ENCODE measurements around the gene KLHL35.

Gene KLHL35

DNA sequence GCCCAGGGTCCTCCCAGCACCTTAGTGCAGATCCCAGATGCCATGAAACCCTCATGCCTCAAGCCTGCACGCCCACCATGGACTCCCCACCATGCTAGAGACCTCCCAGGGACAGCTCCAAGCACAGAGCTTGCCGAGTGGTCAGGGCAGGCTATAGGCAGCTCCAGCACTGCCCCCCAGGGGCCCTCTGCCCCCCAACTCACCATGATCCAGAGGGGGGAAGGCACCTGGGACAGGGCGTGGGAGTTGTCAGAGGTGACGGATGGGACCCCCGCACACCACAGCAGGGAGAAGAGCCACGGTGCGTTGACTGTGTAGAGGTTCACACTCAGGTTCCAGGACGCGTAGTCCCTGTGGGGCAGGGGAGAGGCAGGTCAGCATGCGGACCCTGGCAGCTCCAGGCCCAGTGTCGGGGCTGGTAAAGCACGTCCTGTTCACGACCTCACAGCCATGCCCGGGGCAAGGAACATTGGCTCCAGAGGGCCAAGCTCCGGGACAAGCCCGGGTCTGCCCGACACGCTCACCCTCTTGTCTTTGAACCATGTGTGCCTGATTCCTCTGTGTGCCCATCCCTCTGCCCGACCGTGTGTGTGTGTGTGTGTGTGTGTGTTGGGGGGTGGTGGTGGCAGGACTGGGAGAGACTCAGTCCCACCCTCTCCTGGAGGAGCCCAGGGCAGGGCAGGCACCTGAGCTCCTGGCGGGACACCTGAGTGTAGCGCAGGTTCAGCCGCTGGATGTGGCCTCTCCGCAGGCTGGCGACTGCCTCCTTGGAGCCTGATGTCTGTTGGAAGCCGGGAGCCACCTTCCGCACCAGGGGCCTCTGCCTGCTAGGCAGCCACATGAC lies 8.2 kb upstream of the KLHL35 start:
- no peak for DNase-seq

DNA sequence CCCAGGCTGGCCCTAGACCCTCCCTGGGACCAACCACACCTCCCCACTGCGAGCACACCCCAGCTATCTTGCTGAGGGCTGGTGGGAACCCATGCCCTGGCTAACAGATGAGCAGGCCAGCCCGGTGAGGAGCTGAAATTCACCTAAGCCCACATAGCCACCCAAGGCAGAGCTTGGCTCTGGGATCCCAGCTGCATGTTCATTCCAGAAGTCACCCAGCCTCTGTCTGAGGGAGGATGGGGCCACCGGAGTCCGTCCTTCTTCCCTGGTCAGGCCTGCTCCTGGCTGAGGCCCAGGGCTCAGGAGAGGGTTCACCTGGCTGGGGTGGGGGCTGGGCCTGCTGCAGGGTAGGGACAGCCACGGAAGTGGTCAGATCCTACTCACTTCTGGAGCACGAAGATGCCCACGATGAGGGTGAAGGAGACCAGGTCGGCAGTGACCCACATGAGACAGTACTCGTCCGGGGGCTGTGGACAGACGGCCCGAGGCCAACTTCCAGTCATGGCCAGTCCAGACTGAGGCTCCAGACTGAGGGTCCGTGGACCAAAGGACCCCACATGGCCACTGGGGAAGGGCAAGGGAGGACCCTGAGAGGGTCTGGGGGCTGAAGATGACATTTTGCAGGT lies 6.6 kb upstream of the KLHL35 start:
- DNase-seq, result no peak

DNA sequence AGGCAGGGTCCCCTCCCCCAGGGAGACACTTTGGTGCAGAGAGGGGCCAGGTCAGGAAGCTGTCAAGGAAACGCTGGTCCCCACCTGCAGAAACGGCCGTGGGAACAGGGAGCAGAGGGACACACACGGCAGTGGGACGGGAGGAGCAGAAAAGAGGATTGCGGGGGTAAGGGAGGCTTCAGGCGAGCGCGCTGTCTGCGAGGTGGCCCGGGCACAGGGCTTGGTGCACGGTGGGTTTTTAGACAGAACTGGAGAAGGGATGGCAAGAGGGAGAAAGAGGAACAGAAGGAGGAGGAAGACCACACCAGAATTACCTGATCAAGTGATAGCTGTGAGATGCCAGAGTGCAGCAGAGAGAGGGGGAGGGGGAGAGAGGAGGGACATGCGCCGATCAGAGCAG lies 6.0 kb upstream of the KLHL35 start:
- DNase-seq, result no peak

DNA sequence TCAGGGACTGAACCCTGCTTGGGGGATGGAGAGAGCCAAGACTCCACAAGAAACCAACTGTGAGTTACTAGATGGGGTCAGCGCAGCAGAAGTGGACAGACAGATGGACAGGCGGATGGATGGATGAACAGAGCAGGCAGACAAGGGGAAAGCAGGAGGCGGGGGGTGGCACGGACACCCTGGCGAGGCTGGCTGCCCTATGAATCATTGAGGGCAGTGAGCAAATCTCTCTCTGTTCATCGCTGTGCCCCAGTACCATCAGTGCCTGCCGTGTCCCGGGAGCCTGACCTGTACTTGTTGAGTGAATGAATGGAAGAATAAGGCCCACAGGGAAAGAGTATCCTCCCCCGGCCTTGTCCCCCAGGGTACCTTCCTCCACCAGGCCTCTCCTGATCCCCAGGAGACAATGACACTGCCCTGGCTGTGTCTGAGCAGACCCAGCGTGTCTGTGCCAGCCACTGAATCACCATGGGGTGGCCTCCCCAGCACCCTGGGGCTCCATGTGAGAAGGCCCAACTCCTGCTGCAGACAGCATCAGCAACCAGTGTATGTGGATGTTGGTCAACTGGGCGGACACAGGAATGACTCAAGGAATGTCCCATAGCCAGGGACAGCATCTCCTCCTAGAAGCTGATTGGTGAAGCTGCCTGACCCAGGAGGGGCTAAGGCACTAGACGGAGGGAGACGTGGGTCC lies 5.1 kb upstream of the KLHL35 start:
- DNase-seq, result no peak

DNA sequence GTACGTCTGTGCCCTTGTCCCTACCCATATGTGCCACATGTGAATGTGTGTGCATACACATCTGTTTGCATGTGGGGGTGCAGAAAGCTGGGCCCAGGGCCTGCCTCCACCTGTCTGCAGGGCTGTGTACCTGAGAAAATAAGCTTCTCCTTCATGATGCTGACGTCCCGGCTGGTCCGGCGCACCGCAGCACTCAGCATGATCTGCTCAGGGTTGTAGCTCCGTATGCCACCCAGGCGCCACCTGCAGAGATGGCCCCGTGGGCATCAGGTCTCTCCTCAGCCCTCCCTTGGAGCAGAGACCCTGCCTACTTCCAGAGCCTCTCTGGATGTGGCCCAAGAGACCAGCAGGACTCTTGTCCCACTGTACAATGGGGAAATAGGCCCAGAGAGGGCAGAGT lies 3.8 kb upstream of the KLHL35 start:
- DNase-seq, result no peak

DNA sequence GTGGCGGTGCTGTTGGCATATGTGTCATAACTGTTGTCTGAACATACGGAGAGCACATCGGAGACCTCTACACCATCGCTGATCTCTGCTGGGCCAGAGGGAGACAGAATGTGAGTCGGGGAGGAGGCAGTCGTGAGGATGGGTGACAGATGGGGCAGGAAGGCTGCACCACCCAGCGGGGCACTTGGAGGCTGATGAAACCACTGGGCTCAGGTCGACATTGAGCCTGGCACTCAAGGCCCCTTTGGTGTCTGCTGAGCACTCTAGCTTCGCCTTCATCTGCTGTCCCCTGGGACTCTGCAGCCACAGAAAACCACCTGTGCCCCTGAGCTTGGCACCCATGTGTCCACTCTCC lies 2.5 kb upstream of the KLHL35 start:
- no peak for DNase-seq

DNA sequence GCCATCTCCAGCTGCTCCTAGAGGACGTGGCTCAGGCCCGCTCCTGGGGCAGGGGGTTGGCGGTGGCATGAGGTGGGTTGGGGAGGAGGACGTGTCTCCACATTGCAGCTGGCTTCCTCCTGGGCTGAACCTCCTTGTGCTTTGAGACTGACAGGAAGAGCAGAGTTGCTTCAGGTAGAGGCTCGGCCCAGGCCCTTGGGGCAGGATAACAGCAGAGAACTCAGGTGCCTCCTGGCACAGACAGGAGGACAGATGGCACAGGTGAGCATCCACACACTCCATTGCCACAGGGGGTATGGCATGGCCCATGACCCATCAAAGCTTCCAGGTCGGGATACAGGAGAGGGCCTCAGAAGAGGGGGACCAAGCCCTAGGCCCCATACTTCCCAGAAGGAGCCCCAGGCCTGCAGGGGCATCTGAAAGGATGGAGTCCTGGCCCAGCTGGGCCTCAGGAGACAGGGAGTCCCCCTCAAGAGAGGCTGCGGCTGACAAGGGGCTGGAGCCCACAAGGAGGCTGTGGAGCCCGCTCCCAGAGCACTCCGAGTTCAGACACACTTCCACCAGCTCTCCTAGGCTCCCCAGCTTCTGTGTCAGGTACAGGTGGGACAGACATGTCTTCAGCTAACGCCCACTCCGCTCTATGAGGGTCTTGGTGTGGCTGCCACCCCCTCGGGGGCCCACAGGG lies 2.0 kb upstream of the KLHL35 start:
- no peak for DNase-seq

DNA sequence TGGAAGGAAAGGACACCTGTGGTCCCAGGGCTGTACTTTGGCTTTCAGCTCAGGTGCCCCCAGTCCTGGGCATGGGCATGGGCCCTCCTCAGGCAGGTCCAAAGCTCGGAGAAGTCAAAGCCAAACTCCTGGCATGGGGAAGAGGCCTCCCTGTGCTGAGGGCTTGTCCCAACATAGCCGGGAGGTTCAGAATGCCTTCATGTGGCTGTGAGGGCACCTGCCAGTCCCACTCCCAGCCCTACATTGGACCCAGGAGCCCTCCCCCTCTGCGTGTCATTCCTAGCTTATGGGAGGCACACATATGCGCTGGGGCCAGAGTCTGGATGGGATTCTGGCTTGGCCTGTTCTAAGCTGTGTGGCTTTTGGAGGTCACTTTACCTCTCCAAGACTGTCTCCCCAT lies 1.0 kb upstream of the KLHL35 start:
- no peak for DNase-seq

DNA sequence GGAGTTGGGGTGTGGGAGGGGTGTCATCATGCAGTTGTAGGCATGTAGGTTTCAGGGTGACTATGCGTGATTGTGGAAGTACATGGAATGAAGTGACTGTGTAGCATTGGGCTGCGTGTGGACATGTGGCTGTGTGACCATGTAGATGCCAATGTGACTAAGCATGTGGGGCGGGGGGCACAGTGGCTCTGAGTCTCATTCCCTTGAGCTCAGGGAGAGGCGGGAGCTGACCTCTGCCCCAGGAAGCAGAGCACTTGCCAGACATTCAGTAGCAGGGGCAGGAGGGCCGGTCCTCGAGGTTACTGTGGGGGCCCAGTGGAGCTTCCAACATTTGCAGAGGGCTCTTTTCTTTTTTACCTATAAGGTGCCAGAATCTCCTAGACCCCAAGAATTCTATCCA lies 440 bp upstream of the KLHL35 start:
- no peak for DNase-seq

DNA sequence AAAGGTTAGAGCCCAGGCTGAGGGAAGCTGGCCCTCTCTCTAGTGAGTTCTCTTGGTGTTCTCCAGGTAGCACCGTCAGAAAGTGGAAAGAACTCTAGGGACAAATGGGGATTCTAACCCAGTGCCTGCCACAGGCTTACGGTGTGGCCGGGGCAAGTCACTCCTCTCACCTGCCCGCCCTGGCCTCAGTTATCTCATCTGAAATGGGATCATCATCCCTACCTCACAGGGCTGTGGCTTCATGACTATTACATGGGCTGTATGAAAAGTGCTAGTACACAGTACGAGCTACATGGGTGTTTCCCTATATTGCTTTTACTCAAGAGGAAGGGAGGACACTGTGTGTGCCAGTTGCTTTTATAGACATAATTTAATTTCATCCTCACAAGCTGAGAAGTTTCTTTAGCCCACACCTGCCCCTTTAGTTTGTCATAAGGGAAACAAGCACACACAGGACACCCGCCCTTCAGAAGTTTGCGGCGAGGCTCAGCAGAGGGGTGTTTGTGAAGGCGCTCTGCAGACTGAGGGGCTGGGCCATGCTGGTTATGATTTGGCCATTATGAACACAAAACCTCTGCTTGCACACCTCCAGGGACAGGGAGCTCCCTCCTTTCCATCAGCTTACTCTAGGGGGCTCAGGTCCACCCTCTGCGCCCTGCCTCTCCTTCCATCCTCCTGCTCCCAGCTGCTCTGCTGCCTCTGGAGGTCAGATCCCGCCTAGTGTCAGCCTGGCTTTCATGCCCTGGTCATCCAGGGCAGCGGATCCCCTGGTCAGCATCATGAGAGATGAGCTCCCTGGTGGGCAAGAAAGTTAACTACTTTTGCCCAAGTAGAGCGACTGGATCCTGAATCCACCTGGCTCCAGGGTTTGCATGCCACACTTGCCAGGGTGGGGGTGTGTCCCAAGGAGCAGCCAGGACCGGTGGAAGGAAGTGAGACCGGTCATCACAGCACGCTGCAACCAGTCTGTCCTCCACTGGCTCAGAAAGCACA lies 1.2 kb downstream of the KLHL35 start:
- DNase-seq, result no peak

DNA sequence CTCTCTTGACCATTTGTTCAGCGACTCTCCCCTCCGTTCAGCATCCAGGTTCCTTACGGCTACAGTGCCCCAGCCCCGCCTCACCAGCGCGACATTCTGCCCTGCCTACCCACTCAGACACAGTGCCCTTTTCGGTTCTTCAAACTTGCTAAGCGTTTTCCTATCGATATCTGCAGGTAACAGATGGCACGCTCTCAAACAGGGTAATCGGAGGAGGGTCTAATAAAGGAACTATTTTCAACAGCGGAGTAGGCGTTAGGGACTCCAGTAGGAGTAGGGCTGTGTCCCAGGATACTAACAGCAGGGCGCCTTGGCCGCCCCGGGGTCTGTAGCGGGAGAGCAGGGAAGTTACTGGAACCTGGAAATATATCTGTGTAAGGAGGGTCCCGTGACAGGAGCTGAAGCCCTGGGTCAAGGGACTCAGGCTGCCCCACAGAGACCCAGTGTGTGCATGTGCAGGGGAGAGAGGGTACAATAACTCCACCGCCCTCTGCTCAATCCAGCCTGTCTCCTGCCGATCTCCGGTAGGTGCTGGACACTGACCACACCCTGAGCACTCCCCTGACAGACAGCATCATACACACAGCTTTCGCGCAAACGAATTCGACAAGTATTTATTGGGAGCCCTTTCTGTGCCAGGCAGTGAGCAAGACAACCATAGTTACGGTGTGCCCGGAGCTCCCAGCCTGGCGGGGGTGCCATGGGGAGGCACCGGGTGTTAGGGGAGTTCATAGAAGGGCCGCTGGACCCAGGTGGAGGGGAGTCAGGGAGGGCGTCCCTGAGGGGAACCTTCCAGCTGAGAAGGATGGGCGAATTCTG lies 2.1 kb downstream of the KLHL35 start:
- no peak for DNase-seq

DNA sequence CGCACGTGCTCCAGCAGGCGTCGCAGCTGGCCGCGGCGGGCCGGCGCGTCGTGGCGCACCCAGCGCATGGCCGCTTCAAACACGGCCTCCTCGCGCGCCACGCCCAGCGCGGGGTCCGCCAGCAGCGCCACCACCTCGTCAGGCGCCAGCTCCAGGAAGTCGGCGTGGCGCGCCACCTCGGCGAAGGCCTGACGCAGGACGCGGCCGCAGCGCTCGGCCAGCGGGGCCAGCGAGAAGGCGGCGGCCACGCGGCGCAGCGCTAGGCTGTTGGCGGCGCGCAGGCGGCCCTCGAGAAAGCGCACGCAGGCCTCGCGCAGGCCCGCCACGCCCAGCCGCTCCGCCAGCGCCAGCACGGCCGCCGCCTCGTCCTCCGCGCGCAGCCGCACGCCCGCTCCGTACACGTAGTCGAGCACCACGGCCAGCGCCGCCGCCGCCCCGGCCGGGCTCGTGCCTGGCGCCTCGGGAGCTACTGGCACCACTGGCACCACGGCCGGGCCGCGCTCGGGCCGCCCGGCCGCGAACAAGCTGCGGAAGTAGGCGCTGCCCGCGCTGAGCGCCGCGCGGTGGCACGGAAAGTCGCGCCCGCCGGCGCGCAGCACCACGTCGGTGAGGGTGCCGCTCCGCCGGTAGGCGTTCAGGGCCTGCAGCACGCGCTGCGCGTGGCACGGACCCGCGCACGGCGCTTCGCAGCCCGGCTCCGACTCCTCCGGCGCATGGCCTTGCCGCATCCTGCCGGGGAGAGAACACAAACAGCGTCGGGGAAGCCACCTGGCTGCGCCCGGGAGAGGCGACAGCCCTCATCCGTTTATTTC lies 2.9 kb downstream of the KLHL35 start:
- peak; percentile 60 for DNase-seq

DNA sequence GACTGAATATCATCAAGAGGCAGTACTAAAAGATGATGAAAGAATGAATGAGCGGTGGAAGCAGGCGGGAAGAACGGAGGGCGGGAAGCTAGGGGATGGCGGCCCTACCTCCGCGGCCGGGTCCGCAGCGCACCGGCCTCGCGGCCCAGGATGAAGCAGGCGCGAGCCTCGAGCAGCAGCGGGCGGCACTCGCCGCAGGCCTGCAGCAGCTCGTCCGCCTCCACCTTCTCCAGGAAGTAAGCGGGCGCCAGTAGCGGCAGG lies 3.4 kb downstream of the KLHL35 start:
- DNase-seq, result no peak

DNA sequence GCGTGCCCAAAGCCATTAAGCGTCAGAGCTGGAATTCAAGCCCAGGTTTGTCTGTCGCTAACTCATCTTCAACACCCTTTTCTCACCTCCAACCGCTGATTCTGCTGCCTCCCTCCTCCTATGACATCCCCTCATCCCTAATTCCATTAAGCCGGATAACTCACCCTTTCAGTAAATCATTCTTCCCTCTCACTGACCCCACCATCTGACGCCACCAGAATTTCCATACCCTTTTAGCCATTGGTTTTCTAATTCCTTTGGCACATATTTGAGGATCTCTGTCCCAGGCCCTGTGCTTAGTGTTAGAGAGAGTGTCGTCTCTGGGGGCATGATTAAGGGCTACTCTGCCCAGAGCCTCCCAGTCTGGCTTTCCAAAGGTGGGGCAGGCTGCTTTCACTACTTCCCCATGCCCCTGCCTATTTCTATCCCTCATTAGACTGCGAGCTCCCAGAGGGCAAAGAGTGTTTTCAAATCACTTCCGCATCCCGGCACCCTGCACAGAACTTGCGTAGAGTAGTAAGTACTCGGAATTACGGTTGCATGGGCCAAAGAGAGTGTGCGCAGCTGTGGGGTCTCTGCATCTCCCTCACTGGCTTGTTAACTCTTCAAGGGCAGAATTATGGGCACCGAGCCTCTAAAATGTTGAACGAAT lies 3.9 kb downstream of the KLHL35 start:
- no peak for DNase-seq

DNA sequence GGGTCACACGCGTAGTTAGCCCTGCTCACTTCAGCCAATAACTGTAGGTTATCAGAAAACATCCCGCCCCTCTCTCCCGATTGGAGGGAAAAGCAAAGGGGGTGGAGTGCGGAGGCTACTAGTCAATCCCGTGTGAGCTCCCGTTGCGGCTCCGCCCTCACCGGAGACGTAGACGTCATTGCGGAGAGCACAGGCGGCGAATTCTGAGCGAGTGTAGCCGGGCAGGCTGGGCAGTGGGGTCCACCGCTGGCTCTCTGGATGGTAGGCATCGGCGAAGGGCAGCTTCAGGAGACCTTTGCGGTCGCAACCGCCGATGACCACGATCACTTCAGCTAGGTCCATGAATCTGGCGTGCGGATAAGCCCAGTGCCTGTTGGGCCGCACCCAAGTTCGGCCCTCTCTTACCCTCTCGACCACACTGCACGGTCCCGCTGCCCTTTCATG lies 4.7 kb downstream of the KLHL35 start:
- DNase-seq, result peak; percentile 64

DNA sequence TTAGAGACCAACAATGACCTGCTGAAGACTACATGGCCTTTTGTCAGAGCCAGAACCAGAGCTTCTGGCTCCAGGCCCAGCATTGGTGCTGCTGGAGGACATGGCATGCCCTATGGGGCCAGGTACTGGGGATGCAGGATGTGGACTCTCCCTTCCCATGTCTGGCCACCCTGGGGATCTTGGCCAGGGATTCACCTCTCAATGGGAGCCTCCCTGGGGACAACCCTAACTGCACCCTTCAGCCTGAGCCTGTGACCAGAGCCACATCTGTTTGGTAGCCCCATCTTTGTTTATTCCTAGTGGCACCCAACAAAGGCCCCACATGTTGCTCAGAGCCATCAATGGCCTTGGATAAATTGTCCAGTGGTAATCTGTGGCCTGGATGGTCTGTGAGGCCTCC lies 5.8 kb downstream of the KLHL35 start:
- no peak for DNase-seq

DNA sequence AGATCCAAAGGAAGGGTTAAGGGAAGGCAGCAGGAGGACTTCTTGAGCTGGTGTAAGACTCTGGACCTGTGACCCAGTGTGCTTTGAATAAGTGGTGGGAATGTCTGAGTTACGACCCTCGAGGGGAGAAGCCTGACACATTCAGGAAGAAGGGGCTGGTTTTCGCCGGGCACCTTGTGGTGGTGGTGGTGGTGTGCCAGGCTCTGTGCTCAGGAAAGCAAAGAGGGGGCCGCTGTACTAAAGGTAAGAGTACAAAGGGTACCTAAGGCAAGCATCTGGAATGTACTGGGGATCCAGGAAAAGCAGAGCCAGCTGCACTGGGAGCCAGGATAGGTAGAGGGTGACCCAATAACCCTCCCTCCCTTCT lies 6.3 kb downstream of the KLHL35 start:
- no peak for DNase-seq

DNA sequence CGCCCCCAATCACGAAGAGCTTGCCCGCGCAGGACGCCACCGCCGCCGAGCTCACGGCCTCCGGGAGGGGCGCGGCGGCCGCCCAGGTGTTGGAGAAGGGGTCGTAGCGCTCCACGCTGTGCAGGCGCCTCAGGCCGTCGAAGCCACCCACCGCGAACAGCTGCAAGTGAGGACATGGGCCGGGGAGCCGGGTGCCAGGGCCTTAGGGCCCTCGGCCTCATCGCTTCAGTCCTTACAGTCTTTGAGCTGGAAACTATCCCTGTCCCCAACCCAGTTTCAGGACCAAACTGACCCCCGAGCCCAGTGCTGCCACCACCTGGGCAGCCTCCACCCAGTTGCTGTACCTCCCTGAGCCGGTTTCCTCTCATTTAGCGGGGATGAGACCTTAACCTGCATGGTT lies 7.6 kb downstream of the KLHL35 start:
- DNase-seq, result no peak

DNA sequence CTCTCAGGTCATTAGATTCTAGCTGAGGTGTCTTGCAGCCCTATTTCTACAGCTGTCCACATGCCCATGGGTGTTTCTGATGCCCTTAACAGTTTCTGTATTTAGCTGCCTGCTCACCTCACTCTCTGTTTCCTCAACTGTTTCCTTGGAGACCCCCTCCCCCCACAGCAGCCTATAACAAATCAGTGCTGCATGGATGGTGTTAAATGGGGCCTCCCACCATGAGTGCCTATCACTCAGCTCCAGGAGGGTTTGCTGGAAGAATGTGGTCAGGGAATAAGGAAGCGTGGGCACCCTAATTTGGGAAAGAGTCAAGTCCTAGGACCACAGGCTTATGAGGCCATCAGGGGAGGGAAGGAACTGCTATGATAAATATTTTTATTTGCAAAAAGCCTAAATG lies 8.6 kb downstream of the KLHL35 start:
- no peak for DNase-seq

DNA sequence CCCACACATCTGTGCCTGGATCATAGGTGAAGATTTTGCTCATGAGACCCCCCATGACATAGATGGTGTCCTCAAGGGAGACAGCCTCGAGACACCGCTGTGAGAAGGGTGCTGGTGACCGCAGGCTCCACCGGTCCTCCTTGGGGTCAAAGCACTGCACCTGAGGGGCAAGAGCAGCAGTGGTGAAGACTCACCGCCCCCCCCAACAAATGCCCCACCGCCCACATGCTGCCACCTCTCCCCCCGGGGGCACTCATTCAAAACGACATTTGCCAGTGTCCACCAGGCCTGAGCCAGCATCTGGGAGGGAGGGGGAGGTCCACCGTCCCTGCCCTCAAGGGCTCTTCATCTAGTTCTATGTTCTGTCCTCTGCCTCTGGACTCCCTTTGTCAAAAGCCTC lies 9.3 kb downstream of the KLHL35 start:
- no peak for DNase-seq
